Measurements from ENCODE around the gene SKP1. TPM values are rescaled to one million over a fixed set of nuclear protein-coding genes. Genes with fewer than 3 reads are reported as not detected.

SKP1 gene
- total RNA-seq, 1 donor from 2014 or later, result 352 TPM

- Mint-ChIP-seq H3K27ac (no peak overlapping the region), H3K4me3 (no peak overlapping the region), H3K4me1 (peaks cover 4% of the 10 kb centered on the region), H3K36me3 (no peaks in the 10 kb centered on the region), H3K9me3 (no peaks in the 10 kb centered on the region), H3K27me3 (ENCODE audit: low read depth) (no peaks in the 10 kb centered on the region)
- TF ChIP-seq, protein P1, sequence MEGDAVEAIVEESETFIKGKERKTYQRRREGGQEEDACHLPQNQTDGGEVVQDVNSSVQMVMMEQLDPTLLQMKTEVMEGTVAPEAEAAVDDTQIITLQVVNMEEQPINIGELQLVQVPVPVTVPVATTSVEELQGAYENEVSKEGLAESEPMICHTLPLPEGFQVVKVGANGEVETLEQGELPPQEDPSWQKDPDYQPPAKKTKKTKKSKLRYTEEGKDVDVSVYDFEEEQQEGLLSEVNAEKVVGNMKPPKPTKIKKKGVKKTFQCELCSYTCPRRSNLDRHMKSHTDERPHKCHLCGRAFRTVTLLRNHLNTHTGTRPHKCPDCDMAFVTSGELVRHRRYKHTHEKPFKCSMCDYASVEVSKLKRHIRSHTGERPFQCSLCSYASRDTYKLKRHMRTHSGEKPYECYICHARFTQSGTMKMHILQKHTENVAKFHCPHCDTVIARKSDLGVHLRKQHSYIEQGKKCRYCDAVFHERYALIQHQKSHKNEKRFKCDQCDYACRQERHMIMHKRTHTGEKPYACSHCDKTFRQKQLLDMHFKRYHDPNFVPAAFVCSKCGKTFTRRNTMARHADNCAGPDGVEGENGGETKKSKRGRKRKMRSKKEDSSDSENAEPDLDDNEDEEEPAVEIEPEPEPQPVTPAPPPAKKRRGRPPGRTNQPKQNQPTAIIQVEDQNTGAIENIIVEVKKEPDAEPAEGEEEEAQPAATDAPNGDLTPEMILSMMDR (IDR thresholded peaks at IDR 0.05; ENCODE audit: unreplicated experiment), result no peak
- DNase-seq (ENCODE audit: low spot score in 2 of 2, unreplicated experiment in 2 of 2), result no peak
Observed at GRCh38 chr5:134183481-134183880, 6.7 kb upstream of the SKP1 start.

DNA sequence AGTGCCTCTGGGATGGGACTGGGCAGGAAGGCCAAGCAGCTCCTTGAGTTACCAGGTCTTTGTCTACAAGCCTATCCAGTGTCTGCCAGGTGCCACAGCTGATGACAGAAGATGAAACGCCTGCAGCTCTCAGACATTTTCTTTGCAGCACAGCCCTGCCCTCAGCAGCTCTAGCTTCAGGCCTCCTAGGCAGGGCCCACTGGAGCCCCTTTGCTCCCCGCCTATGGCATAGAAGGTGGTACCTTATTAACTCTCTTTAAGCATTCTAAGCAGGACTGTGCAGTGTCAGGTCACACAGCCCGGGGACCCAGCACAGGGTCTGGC, 1.3 kb upstream of the SKP1 start:
- H3K4me1 Mint-ChIP-seq, result peaks cover 29% of the 10 kb centered on the region
- H3K36me3 Mint-ChIP-seq, result no peaks in the 10 kb centered on the region
- H3K27ac Mint-ChIP-seq, result peak overlapping the region; percentile 99
- TF ChIP-seq, protein P1 (IDR thresholded peaks at IDR 0.05; ENCODE audit: unreplicated experiment), result no peak
- no peaks in the 10 kb centered on the region for H3K27me3 Mint-ChIP-seq (ENCODE audit: low read depth)
- peak overlapping the region; percentile 96 for H3K4me3 Mint-ChIP-seq
- no peak for DNase-seq (ENCODE audit: low spot score in 2 of 2, unreplicated experiment in 2 of 2)
- H3K9me3 Mint-ChIP-seq, result no peaks in the 10 kb centered on the region

GRCh38 chr5:134177369-134178095, 782 bp upstream of the SKP1 start:
- H3K9me3 Mint-ChIP-seq, result no peaks in the 10 kb centered on the region
- TF ChIP-seq, protein P1 (IDR thresholded peaks at IDR 0.05; ENCODE audit: unreplicated experiment), result no peak
- DNase-seq (ENCODE audit: low spot score in 2 of 2, unreplicated experiment in 2 of 2), result peak in 1 of 2 experiments; percentile 45
- peak overlapping the region; percentile 99 for H3K27ac Mint-ChIP-seq
- H3K4me1 Mint-ChIP-seq, result peaks cover 29% of the 10 kb centered on the region
- no peaks in the 10 kb centered on the region for H3K27me3 Mint-ChIP-seq (ENCODE audit: low read depth)
- H3K4me3 Mint-ChIP-seq, result peak overlapping the region; percentile 96
- peaks cover under 1% of the 10 kb centered on the region for H3K36me3 Mint-ChIP-seq

DNA sequence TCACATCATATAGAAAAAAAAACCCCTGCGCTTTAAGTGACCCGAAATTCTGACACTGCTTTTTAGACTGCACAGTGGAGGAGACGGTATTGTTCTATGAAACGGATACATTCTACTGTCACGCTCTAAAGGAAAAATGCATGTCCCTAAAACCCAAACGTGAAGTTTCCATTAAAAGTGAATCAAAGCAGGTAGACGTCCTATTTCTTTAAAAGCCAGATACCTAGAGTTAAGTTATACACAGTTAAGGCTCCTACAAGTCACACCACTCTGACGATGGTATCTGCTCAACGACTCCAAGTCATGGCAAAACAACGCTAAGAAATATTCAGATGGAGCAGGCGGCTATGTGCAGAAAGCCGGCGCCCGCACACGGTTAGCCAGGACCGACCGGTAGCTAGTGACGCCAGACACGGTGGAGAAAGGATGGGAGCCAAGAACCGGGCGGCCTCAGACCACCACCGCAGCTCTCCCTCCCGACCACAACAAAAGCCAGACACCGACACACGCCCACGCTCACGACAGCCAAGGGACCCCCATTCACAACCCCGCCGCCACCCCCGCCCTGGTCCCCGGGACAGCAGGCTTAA, 734 bp downstream of the SKP1 start:
- no peaks in the 10 kb centered on the region for H3K27me3 Mint-ChIP-seq (ENCODE audit: low read depth)
- no peak for DNase-seq (ENCODE audit: low spot score in 2 of 2, unreplicated experiment in 2 of 2)
- TF ChIP-seq, protein P1 (IDR thresholded peaks at IDR 0.05; ENCODE audit: unreplicated experiment), result no peak
- H3K9me3 Mint-ChIP-seq, result no peaks in the 10 kb centered on the region
- peaks cover 29% of the 10 kb centered on the region for H3K4me1 Mint-ChIP-seq
- peak overlapping the region; percentile 99 for H3K27ac Mint-ChIP-seq
- H3K4me3 Mint-ChIP-seq, result peak overlapping the region; percentile 96
- peaks cover 13% of the 10 kb centered on the region for H3K36me3 Mint-ChIP-seq

- Mint-ChIP-seq H3K27me3 (ENCODE audit: low read depth) (no peaks in the 10 kb centered on the region), H3K9me3 (no peaks in the 10 kb centered on the region), H3K27ac (peak overlapping the region; percentile 99), H3K4me3 (peak overlapping the region; percentile 96), H3K4me1 (peaks cover 29% of the 10 kb centered on the region), H3K36me3 (peaks cover 13% of the 10 kb centered on the region)
- TF ChIP-seq, protein P1 (IDR thresholded peaks at IDR 0.05; ENCODE audit: unreplicated experiment), result no peak
- DNase-seq (ENCODE audit: low spot score in 2 of 2, unreplicated experiment in 2 of 2), result no peak
Observed at GRCh38 chr5:134174841-134175839, 1.6 kb downstream of the SKP1 start.

Measured in mesothelial cell of epicardium (in vitro differentiated cells).